GM18526 (cell line): Measurements from ENCODE around the gene GABARAPL2.

ENCODE experiments used
- POLR2A ChIP-seq: IDR thresholded peaks from 3 replicates; pipeline ENCODE4 v1.6.1; 2011; ENCODE audit not compliant: insufficient read length; ENCODE audit errors: extremely low read depth

The GABARAPL2 gene

DNA sequence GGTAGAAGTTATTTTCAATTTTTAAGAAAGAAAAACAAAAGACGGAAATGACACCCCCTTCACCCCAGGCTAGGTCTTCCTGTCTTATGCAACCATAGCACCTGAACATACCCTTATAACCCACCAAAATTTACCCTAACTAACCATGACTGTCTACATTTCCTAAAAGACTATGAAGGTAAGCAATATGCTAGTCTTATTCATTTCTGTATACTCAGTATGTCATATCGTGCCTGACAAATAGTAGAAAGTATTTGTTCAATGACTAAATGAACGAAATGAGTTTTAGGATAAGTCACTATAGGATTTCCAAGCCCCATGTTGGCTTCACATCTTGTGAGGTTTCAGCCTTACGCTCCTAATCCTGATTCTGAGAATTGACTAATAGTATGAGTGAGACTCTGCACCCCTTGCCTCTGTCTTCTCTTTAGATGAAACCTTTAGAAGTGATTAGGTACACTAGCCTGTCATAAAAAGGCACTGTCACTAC, 50.4 kb downstream of the GABARAPL2 start:
- TF ChIP-seq POLR2A = no peak

DNA sequence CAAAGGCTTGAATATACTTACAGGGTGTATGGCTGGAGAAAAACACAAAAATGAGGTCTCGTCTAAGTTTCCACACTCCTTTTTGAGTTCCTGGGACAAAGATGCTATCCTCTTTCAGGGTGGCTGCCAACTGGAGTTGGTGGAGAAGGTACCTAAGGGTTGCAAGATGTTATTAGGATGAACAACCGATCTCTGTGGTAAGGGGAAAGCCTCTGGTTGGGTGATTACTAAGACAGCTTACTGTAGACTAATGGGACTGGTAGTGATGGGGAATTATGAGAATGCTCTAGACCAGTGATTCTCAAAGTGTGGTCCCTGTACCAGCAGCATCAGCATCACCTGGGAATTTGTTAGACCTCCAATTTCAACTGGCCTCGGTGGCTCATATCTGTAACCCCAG, 50.9 kb downstream of the GABARAPL2 start:
- TF ChIP-seq POLR2A = no peak

DNA sequence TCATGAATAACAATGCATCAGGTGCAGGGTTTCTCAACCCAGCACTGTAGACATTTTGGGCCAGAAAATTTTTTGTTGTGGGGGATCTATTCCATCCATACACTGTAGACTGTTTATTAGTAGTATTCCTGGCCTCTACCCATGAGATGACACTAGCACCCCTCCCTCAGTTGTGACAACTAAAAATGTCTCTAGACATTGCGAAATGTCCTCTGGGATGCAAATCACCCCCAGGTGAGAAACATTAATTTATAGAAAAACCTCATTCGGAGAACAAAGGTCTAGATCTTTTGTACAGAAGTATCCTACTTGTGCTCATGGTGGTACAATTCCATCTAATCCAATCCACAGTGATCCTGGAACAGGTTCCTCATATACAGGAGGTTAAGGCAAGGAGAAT, 52.6 kb downstream of the GABARAPL2 start:
- no peak for TF ChIP-seq POLR2A

DNA sequence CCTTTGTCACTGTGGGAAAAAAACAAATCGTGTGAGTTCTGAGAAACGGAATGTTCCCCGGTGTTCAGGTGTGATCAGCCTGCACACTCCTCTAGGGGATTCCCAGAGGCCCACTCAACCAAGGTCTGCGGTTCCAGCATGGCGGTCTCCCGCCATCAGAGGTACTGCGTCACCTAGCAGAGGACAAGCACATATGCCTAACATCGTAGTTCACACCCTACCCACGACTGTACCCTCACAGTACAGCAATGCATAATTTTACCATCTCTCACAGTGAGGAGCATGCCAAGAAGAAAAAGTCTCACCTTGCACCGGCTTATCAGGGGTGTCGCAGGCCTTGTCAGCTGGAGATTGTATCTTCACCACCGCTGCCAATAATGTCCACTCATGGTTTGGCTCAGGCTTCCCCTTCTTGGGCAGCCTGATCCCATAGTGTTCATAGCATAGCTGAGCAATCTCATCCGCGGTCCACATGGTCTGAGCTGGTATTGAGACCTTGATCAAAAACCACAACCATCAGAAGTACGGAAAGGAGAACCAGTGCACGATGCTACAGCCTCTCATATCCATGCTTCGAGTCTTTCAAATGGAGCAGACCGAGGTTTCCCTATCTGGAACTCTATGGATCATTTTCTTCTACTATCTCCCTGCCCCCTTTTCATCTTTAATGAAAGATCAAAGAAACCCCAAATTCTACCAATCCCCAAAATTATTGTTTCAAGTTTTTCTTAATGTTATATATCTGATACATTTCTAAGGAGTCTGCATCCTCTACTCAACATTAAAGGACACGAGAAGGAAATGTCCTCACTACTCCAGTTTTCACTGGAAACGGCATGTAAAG, 54.4 kb downstream of the GABARAPL2 start:
- no peak for TF ChIP-seq POLR2A

DNA sequence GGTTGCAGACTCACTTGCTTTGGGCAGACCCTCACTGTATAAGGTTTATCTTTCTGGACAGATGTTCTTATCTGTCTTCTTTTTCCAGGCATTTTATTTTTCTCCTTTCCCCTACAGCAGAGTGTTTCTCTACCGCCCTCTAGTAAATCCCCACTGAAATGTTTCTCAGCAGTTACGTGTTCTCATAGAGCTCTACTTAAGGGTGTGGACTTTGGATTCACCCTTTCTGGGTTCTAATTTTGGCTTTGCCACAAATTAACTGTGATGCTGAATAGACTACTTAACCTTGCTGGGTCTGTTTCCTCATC, 54.9 kb downstream of the GABARAPL2 start:
- TF ChIP-seq POLR2A = no peak

DNA sequence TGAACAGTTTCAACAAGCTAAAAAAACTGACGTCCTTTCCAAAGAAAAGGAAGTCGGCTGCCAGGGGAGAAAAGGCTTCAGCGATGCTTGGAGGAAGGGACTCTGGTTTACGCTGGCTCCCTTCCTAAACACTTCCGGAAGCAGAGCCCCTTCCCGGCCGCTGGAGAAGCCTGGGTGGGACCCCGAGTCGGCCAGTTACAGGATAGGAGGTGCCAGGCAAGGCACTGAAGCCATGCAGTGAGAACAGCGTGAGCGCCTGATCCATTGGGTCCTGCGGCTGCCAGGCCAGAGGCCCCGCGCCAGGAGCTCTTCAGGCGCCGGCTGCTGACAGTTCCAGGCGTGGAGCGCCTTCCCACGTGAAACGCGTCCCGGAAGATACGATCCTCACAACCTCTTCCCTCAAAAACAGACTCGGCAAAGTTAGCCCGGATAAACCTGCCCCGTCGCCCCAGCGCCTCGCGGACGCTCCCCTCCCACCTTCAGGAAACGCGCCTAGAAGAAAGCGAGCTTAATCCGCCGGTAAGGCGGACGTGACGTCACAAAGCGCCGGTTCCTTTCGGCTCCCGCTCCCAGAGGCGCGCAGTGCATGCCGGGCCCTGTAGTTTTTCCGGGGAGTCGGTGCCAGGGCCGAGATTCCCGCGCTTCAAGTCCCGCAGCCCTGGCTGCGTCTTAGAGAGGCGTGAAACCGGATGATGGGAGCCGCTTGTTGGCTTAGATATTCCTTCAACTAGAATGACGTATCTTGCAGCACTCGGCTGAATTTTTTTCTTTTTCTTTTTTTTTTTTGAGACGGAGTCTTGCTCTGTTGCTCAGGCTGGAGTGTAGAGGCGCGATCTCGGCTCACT, 56.8 kb downstream of the GABARAPL2 start, which contains the start of gene ADAT1:
Gene ADAT1, minus strand, starts transcription at position 521 of the 845 bp plus-strand sequence. CDS start 2,482 bp downstream, outside the sequence.
- TF ChIP-seq POLR2A = peak; percentile 90

DNA sequence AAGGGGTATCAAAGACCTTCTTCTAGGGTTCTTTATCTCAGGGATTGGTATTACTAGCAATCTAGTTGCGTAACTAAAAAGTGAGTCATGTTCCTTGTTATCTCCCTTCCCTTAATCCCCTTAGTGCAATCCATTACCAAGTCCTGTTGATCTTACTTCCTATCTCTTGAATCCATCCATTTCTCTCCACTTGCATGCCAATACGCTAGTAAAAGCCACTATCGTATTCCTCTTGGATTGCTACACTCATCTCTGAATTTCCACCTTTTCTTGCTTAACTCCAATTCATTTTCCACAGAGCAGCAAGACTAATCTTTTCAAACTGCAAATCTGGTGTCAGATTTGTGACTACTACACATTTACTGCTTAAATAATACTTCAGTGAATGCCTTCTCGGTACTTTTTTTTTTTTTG, 58.7 kb downstream of the GABARAPL2 start:
- no peak for TF ChIP-seq POLR2A

DNA sequence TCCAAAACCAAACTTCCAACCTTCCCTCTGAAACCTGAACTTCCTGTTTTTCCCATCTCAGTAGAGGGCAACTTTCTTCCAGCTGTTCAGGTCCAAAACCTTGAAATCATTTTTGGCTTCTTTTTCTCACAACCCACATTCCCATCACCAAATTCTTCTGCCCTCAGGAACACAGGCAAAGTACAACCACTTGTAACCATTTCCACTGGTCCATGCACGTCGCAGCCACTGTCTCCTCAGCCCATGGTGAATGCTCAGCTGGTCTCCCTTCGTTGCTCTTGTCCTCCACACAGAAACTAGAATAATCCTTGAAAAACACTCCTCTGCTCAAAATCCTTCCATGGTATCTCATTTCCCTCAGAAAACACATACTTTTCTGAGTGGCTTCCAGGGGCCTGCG, 60.6 kb downstream of the GABARAPL2 start:
- TF ChIP-seq POLR2A = no peak
